Vagina (tissue), 2 donors: ENCODE data around the gene E2F8. TPM values are rescaled to one million over a fixed set of nuclear protein-coding genes. Genes with fewer than 3 reads are reported as not detected.
A peak's percentile ranks its signal among the peaks of the same experiment; 100 is the strongest.
"Not testable (repeated sequence)": the region's sequence is repeated elsewhere in the genome, so short reads cannot be mapped to it uniquely, and the experiment has no call there.

ENCODE experiments used
- DNase-seq, 2 donors: peaks; one replicate each; pipeline ENCODE4 v3.0.0-alpha.2; 2017; ENCODE audit errors: extremely low spot score in 2 of 2
- H3K27ac ChIP-seq: fragments of 200-600 bp; sonication (generic); one replicate; pipeline ENCODE4 v1.5.1; 2019
- H3K27me3 ChIP-seq: fragments of 200-600 bp; sonication (generic); one replicate; pipeline ENCODE4 v1.5.1; 2019
- H3K36me3 ChIP-seq, 2 donors: fragments of 200-600 bp; sonication (generic); one replicate each; pipeline ENCODE4 v1.5.1; 2017 to 2019
- H3K4me1 ChIP-seq: fragments of 200-600 bp; sonication (generic); one replicate; pipeline ENCODE4 v1.5.1; 2019
- H3K4me3 ChIP-seq, 2 donors: fragments of 200-600 bp; sonication (generic); 1 replicate in 1 of 2; 2 replicates in 1 of 2; pipeline ENCODE4 v1.5.1; 2016 to 2019
- H3K9me3 ChIP-seq: fragments of 200-600 bp; sonication (generic); one replicate; pipeline ENCODE4 v1.5.1; 2019
- CTCF ChIP-seq, 3 experiments: fragments of 450-650 bp in 2 of 3; fragments of 200-600 bp in 1 of 3; sonication (generic) in 1 of 3; IDR thresholded peaks; one replicate each; pipeline ENCODE4 v1.5.1; 2017 to 2019; ENCODE audit warnings: antibody characterized with exemption in 3 of 3, mild to moderate bottlenecking in 2 of 3, moderate library complexity in 2 of 3
- POLR2A ChIP-seq, 2 donors: fragments of 450-650 bp; IDR thresholded peaks; one replicate each; pipeline ENCODE4 v1.6.1; 2017; ENCODE audit warnings: antibody characterized with exemption in 2 of 2, mild to moderate bottlenecking in 2 of 2, moderate library complexity in 2 of 2
- POLR2AphosphoS5 ChIP-seq, 2 donors: sonication (generic); formaldehyde crosslinking; IDR thresholded peaks; one replicate each; pipeline ENCODE4 v1.9.0; 2017; ENCODE audit warnings: antibody characterized with exemption in 2 of 2, mild to moderate bottlenecking in 2 of 2, low read depth in 1 of 2; ENCODE audit not compliant: insufficient read depth in 1 of 2
- intact Hi-C: fragments of 100-400 bp; cut with DNase I; formaldehyde crosslinking; loops from one replicate; pipeline ENCODE4 v1.15.1; 2023
- total RNA-seq: library from RNA; depleted of rRNA; stranded (reverse); fragments of >200 nt; gene quantifications from one replicate; pipeline ENCODE4 v1.2.3, GENCODE V29; 2016

Gene E2F8
- total RNA-seq, 1 donor from 2014 or later, result 4.2 TPM

- no peaks in the 10 kb centered on the region for H3K36me3 ChIP-seq
- no peak overlapping the region for H3K27ac ChIP-seq
- H3K9me3 ChIP-seq, result no peaks in the 10 kb centered on the region
- H3K4me3 ChIP-seq, result no peak overlapping the region
- H3K27me3 ChIP-seq, result no peaks in the 10 kb centered on the region
- intact Hi-C loops, result no loop called here
- no peak for DNase-seq
- no peak for TF ChIP-seq CTCF (IDR thresholded peaks at IDR 0.05)
- no peak for TF ChIP-seq POLR2A (IDR thresholded peaks at IDR 0.05)
- TF ChIP-seq POLR2AphosphoS5 (IDR thresholded peaks at IDR 0.05; ENCODE audit: insufficient read depth in 1 of 2, low read depth in 1 of 2), result no peak
- no peaks in the 10 kb centered on the region for H3K4me1 ChIP-seq
Measured at GRCh38 chr11:19276859-19277808, 36.4 kb upstream of the E2F8 start.

- intact Hi-C loops, result no loop called here
- DNase-seq, result peak in 1 of 2 donors; percentile 47
- no peaks in the 10 kb centered on the region for H3K9me3 ChIP-seq
Measured at GRCh38 chr11:19275496-19275895, 34.8 kb upstream of the E2F8 start.

GRCh38 chr11:19273219-19273618, 32.5 kb upstream of the E2F8 start:
- DNase-seq, intact Hi-C loops, H3K4me3 ChIP-seq, H3K36me3 ChIP-seq, H3K27ac ChIP-seq, H3K27me3 ChIP-seq, H3K9me3 ChIP-seq, H3K4me1 ChIP-seq: not testable (repeated sequence)

More at GRCh38 chr11:19275496-19275895, 34.8 kb upstream of the E2F8 start:
- H3K36me3 ChIP-seq, result no peaks in the 10 kb centered on the region
- TF ChIP-seq POLR2A (IDR thresholded peaks at IDR 0.05), result no peak
- TF ChIP-seq CTCF (IDR thresholded peaks at IDR 0.05), result no peak
- TF ChIP-seq POLR2AphosphoS5 (IDR thresholded peaks at IDR 0.05; ENCODE audit: insufficient read depth in 1 of 2, low read depth in 1 of 2), result no peak
- H3K27me3 ChIP-seq, result no peaks in the 10 kb centered on the region
- H3K4me1 ChIP-seq, result no peaks in the 10 kb centered on the region
- no peak overlapping the region for H3K27ac ChIP-seq
- no peak overlapping the region for H3K4me3 ChIP-seq

GRCh38 chr11:19268909-19269308, 28.2 kb upstream of the E2F8 start:
- no peak overlapping the region for H3K4me3 ChIP-seq
- no peaks in the 10 kb centered on the region for H3K27me3 ChIP-seq
- DNase-seq, result no peak
- H3K4me1 ChIP-seq, result no peaks in the 10 kb centered on the region
- no peak overlapping the region for H3K27ac ChIP-seq
- intact Hi-C loops, result no loop called here
- no peaks in the 10 kb centered on the region for H3K36me3 ChIP-seq
- TF ChIP-seq POLR2A (IDR thresholded peaks at IDR 0.05) (no peak), CTCF (IDR thresholded peaks at IDR 0.05) (no peak), POLR2AphosphoS5 (IDR thresholded peaks at IDR 0.05; ENCODE audit: insufficient read depth in 1 of 2, low read depth in 1 of 2) (no peak)
- no peaks in the 10 kb centered on the region for H3K9me3 ChIP-seq

GRCh38 chr11:19267567-19267966, 26.8 kb upstream of the E2F8 start:
- TF ChIP-seq CTCF (IDR thresholded peaks at IDR 0.05), result no peak
- TF ChIP-seq POLR2AphosphoS5 (IDR thresholded peaks at IDR 0.05; ENCODE audit: insufficient read depth in 1 of 2, low read depth in 1 of 2), result no peak
- no peak for TF ChIP-seq POLR2A (IDR thresholded peaks at IDR 0.05)
- intact Hi-C loops, result no loop called here
- no peaks in the 10 kb centered on the region for H3K36me3 ChIP-seq
- no peak overlapping the region for H3K4me3 ChIP-seq
- no peaks in the 10 kb centered on the region for H3K27me3 ChIP-seq
- no peak overlapping the region for H3K27ac ChIP-seq
- no peaks in the 10 kb centered on the region for H3K9me3 ChIP-seq
- no peaks in the 10 kb centered on the region for H3K4me1 ChIP-seq
- no peak for DNase-seq
